MM.1S (cell line): ENCODE results near the gene PATZ1.

Source experiments
- EZH2phosphoT487 ChIP-seq: fragments of 300-600 bp; sonication (generic); IDR thresholded peaks from 2 replicates; pipeline ENCODE4 v1.6.1; 2018; ENCODE audit warnings: antibody characterized with exemption, low read length
- TF ChIP-seq, protein P1 (sequence below): fragments of 300-600 bp; sonication (generic); IDR thresholded peaks from 2 replicates; pipeline ENCODE4 v1.5.1; 2016; ENCODE audit warnings: antibody characterized with exemption, low read length, mixed read lengths

DNA sequence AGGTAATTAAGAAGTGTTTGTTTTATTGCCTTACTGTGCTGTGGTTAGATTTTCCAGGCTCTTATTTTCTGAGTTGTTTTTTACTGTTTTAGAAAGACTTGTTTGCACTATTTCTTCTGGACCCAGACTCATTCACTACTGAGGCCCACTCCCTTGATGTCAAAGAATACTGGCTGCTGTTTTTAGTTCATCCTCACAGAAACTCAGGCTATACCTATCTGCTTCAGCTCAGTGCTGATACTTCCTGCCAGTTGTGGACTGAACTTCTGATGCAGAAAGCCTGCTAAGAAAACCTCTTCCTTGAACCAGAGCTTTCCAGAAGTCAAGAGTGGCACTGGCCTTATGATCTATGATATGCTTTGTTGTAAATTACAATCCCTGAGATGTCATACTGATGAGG, 38.0 kb downstream of the PATZ1 start:
- TF ChIP-seq, protein P1, sequence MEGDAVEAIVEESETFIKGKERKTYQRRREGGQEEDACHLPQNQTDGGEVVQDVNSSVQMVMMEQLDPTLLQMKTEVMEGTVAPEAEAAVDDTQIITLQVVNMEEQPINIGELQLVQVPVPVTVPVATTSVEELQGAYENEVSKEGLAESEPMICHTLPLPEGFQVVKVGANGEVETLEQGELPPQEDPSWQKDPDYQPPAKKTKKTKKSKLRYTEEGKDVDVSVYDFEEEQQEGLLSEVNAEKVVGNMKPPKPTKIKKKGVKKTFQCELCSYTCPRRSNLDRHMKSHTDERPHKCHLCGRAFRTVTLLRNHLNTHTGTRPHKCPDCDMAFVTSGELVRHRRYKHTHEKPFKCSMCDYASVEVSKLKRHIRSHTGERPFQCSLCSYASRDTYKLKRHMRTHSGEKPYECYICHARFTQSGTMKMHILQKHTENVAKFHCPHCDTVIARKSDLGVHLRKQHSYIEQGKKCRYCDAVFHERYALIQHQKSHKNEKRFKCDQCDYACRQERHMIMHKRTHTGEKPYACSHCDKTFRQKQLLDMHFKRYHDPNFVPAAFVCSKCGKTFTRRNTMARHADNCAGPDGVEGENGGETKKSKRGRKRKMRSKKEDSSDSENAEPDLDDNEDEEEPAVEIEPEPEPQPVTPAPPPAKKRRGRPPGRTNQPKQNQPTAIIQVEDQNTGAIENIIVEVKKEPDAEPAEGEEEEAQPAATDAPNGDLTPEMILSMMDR, result no peak
- no peak for TF ChIP-seq EZH2phosphoT487
